VCaP (cell line): ENCODE results near the gene PCDH12.

Source experiments
- H3K27ac ChIP-seq: fragments of 450-650 bp; 2 replicates; pipeline ENCODE4 v1.5.1; 2017
- CTCF ChIP-seq: fragments of 450-650 bp; conservative IDR thresholded peaks from 2 replicates; pipeline ENCODE4 v1.5.1; 2017; ENCODE audit warnings: mild to moderate bottlenecking, moderate library complexity

PCDH12 gene

GRCh38 chr5:141995656-141996055, 37.7 kb upstream of the PCDH12 start:
- no peak overlapping the region for H3K27ac ChIP-seq
- TF ChIP-seq CTCF = no peak

- no peak overlapping the region for H3K27ac ChIP-seq
- TF ChIP-seq CTCF = no peak
Measured at GRCh38 chr5:141994511-141995136, 36.6 kb upstream of the PCDH12 start.

GRCh38 chr5:141992349-141992963, 34.5 kb upstream of the PCDH12 start:
- no peak overlapping the region for H3K27ac ChIP-seq
- peak; percentile 85 for TF ChIP-seq CTCF

GRCh38 chr5:141989720-141990119, 31.7 kb upstream of the PCDH12 start:
- TF ChIP-seq CTCF = no peak
- no peak overlapping the region for H3K27ac ChIP-seq

GRCh38 chr5:141986072-141986471, 28.1 kb upstream of the PCDH12 start:
- no peak overlapping the region for H3K27ac ChIP-seq
- TF ChIP-seq CTCF = no peak

GRCh38 chr5:141982626-141983025, 24.6 kb upstream of the PCDH12 start:
- no peak overlapping the region for H3K27ac ChIP-seq
- no peak for TF ChIP-seq CTCF

- TF ChIP-seq CTCF = no peak
Measured at GRCh38 chr5:141978389-141978788, 20.4 kb upstream of the PCDH12 start.

More at GRCh38 chr5:141978389-141978788, 20.4 kb upstream of the PCDH12 start:
- peak overlapping the region; percentile 74 for H3K27ac ChIP-seq
